ENCODE measurements around the gene EMC1. TPM values are rescaled to one million over a fixed set of nuclear protein-coding genes. Genes with fewer than 3 reads are reported as not detected.
"Not testable (repeated sequence)": the region's sequence is repeated elsewhere in the genome, so short reads cannot be mapped to it uniquely, and the experiment has no call there.

EMC1 gene
- 45.2 and 47.8 TPM in 2 replicates for total RNA-seq

DNA sequence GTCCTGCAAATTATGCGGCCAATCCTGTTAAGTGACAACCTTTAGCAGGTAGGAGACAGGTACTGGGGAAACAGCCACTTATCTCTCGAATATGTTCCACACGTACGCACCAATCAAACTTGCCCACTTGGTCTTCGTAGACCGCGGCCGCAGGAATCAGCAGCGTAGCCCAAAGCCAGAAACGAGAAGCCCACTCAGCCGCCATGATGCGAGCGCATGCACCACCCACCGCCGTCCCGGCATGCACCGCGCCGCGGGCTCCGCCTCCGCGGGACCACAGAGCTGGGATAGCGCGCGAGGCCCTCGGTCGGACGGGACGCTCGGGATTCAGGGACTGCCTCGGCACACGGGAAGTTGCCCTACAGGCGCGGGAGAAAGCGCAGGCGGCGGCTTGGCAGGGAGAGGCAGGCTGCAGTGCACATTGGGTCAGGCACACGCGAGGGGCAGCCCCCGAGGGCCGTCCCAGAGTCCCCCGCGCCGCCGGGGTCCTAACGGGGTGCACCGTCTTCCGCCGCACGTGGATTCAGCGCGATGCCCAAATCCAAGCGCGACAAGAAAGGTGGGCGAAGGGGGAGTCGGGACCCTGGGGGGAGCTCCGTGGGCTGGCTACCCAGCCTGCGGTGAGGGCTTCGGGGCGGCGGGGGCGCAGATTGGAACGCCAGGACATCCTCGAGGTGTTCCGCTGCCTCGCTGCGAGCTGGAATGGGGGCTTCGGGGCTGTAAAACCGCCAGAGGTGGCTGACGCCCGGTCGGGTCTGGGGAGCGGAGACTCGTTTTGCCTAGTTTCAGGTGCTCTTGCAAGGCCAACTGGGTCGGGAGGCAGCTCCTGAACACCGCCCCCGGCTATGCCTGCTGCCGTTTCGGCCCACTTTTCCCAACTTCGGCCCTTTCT, at the start of gene EMC1, which contains the start of gene MRTO4:
TSS of gene EMC1 (minus strand) at position 220 of the 892 bp plus-strand sequence. CDS start at position 205, 15 bp downstream.
TSS of gene MRTO4 (plus strand) at position 501 of the 892 bp plus-strand sequence. CDS start at position 532, 31 bp downstream.
- intact Hi-C loops (cut with micrococcal nuclease) = loop anchor here (1.0 to 2.0 kb wide), 7 partner anchors 10 to 401 kb away; partner anchors contain the start of genes AKR7A2, ALDH4A1, CAPZB and SLC66A1

DNA sequence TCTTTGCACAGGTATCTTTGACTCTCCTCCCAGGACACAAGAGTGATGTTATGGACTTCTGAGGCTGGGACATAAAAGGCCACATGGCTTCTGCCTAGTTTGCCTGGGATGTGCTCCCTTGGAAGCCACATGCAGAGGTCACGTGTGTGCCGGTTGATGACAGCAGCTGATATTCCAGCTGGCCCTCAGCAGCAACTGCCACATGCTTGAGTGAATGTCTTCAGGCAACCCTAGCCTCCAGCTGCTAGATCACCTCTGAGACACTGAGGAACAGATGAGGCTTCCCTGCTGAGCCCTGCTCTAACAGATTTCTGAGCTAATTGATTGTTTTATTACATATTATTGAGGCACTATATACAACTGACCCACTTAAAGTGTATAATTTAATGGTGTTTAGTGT, 48.9 kb upstream of the EMC1 start:
- intact Hi-C loops (cut with micrococcal nuclease) = no loop called here

DNA sequence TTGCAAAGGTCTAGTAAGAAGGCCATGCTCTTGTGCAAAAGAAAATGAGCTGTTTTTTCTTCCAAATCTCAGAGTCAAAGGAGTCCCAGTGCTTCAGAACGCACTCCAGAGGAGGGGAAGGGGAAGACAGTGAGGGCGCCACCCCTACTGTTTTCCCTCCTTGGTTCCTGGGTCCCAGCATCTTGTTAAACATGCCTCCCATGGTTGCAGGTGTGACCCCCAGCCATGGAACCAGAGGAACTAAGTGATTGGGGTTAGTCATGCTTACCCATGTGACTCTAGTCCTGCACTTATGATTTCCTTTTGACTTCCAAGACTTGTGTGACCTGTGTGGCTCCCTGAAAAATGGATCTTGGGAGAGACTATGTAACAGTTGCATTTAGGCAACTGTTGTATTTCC, 43.3 kb upstream of the EMC1 start:
- intact Hi-C loops (cut with micrococcal nuclease) = no loop called here

DNA sequence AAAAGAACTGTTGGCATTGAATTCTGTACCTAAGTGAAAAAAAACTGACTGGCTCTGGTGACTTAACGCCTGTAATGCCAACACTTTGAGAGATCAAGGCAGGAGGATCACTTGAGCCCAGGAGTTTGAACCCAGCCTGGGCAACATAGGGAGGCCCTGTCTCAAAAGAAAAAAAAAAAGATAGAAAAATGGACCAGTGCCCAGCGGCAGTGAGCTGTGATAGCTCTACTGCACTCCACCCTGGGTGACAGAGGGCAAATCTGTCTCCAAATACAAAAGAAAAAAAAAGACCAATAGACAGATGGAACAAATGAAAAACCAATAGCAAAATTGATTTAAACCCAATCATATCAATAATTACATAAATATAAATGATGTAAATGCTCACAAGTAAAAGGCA, 37.9 kb upstream of the EMC1 start:
- intact Hi-C loops (cut with micrococcal nuclease) = no loop called here

DNA sequence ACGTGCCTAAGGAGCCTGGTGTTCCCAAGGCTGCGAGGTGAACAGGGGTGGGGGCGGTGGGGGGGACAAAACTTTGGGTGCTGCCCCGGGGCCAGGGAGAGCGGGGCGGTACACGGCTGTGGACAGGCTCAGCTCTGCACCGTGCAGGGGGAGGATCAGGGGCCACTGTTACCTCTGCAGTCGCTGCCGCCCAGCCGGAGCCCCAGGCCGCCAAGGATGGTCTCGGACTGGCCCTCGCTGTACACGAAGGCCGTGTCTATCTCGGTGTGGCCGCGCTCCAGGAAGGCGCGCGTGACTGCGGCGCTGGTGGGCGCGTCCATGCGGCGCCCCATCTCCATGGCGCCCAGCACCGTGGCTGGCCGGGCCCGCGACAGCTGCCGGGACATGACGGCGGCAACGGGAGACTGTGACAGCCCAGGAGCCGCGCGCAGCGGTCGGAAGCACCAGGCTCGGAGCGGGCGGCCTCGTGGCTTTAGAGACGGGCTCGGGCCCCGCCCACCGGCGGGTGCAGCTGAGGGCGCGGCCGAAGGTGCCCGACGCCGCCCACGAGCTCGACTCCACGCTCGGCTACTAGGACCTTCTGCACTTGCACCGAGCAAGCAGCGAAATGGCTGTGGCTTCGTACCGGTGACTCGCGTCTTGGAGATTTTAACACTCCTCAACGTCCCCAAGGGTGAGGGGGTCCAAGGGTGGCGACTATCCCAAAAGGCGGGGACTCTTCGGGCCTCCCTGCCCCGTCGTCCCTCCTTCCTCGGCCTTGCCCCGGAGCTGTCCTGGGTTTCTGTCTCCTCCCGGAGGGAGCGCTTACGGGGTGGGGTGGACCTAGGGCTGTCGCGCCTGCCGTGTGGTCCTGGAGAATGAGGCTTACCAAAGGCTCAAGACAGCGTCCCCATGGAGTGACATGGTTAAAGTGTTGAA, 37.3 kb upstream of the EMC1 start, which contains the start of gene AKR7A3:
TSS of gene AKR7A3 (minus strand) at position 447 of the 918 bp plus-strand sequence. CDS start at position 386, 61 bp downstream.
- intact Hi-C loops (cut with micrococcal nuclease) = not testable (repeated sequence)

DNA sequence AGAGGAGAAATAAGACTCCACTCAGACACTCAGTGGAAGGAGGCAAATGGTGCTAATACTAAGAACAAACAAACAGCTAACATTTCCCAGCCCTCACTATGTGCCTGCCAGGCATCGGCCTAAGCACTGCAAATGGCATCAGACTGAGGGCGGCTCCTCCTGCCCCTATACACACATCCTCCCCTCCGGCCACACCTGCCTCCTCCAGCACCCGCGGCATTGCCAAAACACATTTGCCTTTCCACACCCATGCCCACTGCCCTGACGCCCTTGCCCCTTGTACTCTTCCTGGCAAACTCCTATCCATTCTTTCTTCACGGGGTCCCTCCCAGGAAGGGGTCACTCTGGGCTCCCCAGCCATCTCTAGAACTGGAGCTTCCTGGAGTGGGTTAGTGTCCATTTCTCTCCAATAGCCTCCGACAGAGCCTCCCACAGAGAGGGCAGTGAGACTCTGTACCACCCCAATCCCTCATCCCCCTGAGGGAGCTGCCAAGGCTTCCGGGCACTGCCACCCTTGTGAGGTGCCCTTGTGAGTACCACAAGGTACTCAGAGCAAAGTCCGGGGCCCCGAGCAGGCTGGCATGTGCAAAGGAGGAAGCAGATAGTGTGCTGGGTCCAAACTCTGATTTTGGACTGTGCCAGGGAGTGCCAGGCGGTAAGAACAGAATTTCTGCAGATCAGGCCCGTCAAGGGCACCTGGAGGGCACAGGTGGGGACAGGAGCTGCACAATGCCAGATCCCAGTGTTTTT, 36.3 kb upstream of the EMC1 start:
- intact Hi-C loops (cut with micrococcal nuclease) = no loop called here

DNA sequence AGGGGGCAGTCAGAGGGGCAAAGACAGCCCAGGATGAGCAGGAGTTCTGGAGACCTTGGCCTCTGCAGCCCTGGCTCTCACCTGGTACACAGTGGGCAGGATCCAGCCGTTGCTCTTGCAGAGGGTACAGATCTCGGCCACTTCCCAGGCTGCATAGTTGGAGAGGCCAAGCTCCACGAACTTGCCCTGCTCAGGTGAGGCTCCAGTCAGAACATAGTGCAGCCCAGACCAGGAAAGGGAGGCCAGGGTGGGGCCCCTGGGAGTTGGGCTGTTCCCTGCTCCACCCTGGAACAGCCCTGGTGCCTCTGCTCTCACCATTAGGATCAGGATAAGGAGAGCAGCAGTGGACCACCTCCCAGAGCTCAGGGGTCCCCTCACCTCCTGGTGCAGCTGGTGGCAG, 34.5 kb upstream of the EMC1 start:
- intact Hi-C loops (cut with micrococcal nuclease) = not testable (repeated sequence)

DNA sequence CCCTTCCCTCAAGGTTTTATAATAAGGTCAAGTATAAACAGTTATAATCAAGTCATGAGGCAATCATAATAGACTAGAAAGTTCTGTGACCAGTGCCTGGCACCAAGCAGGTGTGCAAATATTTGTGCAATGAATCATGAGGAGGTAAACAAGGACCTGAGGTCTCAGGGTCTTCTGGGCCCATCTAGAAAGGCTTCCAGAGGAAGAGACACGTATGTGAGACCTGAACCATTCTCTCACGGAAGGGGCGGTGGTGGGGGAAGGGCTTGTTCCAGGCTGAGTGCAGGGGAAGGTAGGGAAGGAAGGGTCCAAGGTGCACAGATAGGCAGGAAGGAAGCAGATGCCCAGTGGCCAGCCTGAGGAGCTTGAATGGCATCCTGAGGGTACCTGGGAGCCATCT, 34.0 kb upstream of the EMC1 start:
- intact Hi-C loops (cut with micrococcal nuclease) = not testable (repeated sequence)

DNA sequence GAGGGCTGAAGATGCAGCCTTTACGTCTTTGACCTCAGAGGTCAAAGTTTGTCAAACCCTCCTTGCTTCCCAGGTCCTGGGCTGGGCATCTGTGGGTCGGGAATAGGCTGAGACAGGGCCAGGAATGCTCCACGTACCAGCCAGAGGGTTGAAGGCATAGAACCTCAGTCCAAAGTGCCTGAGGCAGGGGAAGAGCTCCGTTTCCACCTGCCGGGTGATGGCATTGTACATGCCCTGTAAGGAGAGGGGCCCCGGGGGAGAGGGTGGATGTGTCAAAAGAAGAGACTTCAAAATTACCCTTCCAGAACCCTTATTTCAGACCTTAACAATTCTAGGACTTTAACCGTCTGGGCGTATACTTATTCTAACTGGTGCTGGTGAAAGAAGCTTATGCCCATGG, 33.6 kb upstream of the EMC1 start:
- intact Hi-C loops (cut with micrococcal nuclease) = no loop called here

DNA sequence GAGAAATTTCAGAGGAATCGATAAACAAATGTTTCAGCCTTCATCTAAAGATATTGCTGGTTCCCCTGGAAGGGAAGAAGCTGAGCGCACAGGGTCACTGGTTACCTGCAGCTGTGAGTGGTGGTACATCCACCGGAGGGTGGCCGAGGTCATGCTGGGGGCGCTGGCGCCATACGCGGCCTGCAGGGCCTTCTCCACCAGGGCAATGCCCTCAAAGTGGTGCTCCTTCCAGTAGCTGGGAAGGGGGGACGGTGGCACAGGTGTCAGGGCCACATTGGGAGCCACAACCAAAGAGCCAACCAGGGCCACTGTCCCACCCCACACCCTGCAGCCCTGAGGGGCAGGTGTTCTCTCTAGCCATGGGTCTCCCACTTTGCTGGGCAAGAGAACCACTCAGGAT, 32.6 kb upstream of the EMC1 start:
- intact Hi-C loops (cut with micrococcal nuclease) = no loop called here

DNA sequence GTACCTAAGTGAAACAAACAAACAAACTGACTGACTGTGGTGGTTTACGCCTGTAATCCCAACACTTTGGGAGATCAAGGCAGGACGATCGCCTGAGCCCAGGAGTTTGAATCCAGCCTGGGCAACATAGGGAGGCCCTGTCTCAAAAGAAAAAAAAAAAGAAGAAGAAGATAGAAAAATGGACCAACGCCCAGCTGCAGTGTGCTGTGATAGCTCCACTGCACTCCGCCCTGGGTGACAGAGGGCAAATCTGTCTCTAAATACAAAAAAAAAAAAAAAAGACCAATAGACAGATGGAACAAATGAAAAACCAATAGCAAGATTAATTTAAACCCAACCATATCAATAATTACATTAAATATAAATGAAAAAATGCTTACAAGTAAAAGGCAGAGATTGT, 23.3 kb upstream of the EMC1 start:
- intact Hi-C loops (cut with micrococcal nuclease) = no loop called here

DNA sequence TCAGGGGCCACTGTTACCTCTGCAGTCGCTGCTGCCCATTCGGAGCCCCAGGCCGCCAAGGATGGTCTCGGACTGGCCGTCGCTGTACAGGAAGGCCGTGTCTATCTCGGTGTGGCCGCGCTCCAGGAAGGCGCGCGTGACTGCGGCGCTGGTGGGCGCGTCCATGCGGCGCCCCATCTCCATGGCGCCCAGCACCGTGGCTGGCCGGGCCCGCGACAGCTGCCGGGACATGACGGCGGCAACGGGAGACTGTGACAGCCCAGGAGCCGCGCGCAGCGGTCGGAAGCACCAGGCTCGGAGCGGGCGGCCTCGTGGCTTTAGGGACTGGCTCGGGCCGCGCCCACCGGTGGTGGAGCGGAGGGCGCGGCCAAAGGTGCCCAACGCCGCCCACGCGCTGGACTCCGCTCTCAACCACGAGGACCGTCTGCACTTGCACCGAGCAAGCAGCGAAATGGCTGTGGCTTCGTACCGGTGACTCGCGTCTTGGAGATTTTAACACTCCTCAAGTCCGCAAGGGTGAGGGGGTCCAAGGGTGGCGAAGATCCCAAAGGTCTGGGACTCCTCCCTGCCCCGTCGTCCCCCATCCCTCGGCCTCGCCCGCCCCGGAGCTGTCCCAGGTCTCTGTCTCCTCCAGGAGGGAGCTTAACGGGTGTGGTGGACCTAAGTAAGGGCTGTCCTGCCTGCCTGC, 22.7 kb upstream of the EMC1 start:
- intact Hi-C loops (cut with micrococcal nuclease) = not testable (repeated sequence)

DNA sequence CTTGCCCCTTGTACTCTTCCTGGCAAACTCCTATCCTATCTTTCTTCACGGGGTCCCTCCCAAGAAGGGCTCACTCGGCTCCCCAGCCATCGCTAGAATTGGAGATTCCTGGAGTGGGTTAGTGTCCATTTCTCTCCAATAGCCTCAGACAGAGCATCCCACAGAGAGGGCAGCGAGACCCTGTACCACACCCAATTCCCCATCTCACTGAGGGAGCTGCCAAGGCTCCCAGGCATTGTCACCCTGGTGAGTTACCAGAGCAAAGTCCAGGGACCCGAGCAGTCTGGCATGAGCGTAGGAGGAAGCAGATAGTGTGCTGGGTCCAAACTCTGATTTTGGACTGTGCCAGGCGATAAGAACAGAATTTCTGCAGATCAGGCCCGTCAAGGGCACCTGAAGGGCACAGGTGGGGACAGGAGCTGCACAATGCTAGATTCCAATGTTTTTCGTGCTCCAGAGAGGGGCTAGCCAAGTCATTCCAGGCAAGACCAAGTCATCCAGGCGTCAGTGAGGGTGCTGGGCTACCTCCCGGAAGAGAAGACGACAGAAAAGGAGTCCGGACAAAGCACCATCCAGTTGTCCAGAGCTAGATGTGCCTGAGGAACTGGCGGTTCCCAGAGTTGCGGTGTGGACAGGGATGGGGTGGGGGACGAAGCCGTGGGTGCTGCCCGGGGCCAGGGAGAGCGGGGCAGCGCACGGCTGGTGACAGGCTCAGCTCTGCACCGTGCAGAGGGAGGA, 22.0 kb upstream of the EMC1 start:
- intact Hi-C loops (cut with micrococcal nuclease) = no loop called here

DNA sequence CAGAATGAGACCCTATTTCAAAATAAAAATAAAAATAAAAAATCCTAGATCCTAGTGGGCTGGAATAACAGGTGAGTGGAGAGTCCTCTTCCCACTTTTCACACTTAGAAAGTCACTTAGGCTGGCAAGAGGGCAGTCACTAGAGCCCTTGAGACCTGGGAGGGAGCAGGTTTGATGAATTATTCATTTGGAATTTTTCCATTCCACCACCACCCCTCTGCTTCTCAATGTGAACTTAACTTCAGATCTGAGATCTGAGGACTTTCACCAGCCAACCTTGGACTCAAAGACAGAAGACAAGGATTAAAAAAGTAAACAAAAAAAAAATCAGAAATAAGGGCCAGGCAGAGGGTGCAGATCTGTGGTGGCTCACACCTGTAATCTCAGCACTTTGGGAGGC, 20.7 kb upstream of the EMC1 start:
- intact Hi-C loops (cut with micrococcal nuclease) = no loop called here

DNA sequence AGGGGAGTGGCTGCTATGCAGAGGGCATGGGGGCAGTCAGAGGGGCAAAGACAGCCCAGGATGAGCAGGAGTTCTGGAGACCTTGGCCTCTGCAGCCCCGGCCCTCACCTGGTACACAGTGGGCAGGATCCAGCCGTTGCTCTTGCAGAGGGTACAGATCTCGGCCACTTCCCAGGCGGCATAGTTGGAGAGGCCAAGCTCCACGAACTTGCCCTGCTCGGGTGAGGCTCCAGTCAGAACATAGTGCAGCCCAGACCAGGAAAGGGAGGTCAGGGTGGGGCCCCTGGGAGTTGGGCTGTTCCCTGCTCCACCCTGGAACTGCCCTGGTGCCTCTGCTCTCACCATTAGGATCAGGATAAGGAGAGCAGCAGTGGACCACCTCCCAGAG, 19.0 kb upstream of the EMC1 start:
- intact Hi-C loops (cut with micrococcal nuclease) = not testable (repeated sequence)

DNA sequence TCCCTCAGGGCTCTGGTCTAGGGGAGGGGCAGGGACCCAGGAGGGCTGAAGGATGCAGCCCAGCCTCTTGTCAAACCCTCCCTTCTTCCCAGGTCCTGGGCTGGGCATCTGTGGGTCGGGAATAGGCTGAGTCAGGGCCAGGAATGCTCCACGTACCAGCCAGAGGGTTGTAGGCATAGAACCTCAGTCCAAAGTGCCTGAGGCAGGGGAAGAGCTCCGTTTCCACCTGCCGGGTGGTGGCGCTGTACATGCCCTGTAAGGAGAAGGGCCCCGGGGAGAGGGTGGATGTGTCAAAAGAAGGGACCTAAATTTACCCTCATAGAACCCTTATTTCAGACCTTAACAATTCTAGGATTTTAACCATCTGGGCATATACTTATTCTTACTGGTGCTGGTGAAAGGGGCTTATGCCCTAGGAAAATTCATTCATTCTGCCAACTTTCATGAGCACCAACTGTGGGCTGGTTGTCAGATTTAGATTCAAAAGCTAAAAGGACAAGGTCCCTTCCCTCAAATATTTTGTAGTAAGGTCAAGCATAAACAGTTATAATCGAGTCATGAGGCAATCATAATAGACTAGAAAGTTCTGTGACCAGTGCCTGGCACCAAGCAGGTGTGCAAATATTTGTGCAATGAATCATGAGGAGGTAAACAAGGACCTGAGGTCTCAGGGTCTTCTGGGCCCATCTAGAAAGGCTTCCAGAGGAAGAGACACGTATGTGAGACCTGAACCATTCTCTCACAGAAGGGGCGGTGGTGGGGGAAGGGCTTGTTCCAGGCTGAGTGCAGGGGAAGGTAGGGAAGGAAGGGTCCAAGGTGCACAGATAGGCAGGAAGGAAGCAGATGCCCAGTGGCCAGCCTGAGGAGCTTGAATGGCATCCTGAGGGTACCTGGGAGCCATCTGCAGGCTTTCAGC, 18.4 kb upstream of the EMC1 start:
- intact Hi-C loops (cut with micrococcal nuclease) = not testable (repeated sequence)

DNA sequence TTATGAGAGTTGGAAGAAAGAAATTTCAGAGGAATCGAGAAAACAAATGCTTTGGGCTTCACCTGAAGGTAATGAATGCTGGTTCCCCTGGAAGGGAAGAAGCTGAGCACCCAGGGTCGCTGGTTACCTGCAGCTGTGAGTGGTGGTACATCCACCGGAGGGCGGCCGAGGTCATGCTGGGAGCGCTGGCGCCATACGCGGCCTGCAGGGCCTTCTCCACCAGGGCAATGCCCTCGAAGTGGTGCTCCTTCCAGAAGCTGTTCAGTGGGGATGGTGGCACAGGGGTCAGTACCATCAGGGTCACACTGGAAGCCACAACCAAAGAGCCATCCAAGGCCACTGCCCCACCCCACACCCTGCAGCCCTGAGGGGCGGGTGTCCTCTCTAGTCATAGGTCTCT, 17.1 kb upstream of the EMC1 start:
- intact Hi-C loops (cut with micrococcal nuclease) = no loop called here

DNA sequence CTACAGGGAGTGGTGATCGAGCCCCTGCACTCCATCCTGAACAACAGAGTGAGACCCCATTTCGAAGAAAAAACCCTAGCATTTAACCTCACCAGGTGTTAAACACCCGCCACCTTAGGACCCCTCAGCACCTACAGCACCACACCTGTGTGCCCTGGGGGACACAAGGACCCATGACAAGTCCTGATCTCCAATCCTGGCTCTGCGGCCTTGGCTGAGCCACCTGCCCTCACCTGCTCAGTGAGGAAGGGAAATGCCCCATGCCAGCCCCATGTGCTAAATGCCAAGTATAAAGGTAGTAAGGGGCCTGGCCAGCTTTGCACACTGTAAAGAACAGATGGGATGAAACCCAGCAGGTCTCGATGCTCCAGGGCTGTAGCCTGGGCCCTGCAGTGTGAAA, 11.4 kb upstream of the EMC1 start:
- intact Hi-C loops (cut with micrococcal nuclease) = no loop called here

DNA sequence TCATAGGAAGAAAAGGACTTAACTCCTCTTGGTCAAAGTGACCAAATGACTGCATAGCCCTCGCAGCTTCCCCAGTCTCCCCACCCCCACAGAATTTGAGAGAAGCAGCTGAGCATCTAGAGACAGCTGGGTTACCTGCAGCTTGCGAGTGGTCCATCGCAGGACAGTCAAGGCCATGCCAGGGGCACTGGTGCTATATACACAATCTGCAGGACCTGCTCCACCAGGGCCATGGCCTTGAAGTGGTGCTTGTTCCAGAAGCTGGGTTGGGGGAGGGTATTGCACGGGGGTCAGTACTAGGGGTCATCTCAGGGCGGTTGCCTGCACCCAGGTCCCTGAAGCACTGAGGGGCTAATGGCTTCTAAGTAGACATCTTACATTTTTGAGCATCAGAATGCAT, 10.7 kb upstream of the EMC1 start:
- intact Hi-C loops (cut with micrococcal nuclease) = no loop called here
